DOHH2 (cell line): ENCODE data around the gene TLE2.
A peak's percentile ranks its signal among the peaks of the same experiment; 100 is the strongest.

Experiments used
- H3F3A ChIP-seq: fragments of 200-600 bp; sonication (generic), shearing (Covaris generic); 2 replicates; pipeline ENCODE4 v1.6.0; 2016; ENCODE audit warnings: antibody characterized with exemption, mild to moderate bottlenecking; ENCODE audit not compliant: control insufficient read depth, insufficient read depth
- H3K27ac ChIP-seq: fragments of 200-600 bp; sonication (generic); 2 replicates; pipeline ENCODE4 v1.5.1; 2014; ENCODE audit warnings: low read depth, mild to moderate bottlenecking, low read length, moderate library complexity
- H3K27me3 ChIP-seq: fragments of 200-600 bp; sonication (generic); 2 replicates; pipeline ENCODE4 v1.6.1; 2014; ENCODE audit warnings: mild to moderate bottlenecking, low read length, mixed read lengths; ENCODE audit not compliant: control insufficient read depth
- H3K36me3 ChIP-seq: fragments of 200-600 bp; sonication (generic); 2 replicates; pipeline ENCODE4 v1.6.1; 2014; ENCODE audit warnings: mild to moderate bottlenecking, low read length, moderate library complexity, mixed read lengths; ENCODE audit not compliant: control insufficient read depth
- H3K4me1 ChIP-seq: fragments of 200-600 bp; sonication (generic); 2 replicates; pipeline ENCODE4 v1.6.1; 2014; ENCODE audit warnings: mild to moderate bottlenecking, low read length, mixed read lengths; ENCODE audit not compliant: control insufficient read depth
- H3K4me2 ChIP-seq: fragments of 200-600 bp; sonication (generic); 2 replicates; pipeline ENCODE4 v1.6.0; 2014; ENCODE audit warnings: mild to moderate bottlenecking, low read length, moderate library complexity
- H3K4me3 ChIP-seq: fragments of 200-600 bp; sonication (generic); 2 replicates; pipeline ENCODE4 v1.5.1; 2014; ENCODE audit warnings: mild to moderate bottlenecking, low read length, mixed read lengths
- H3K79me2 ChIP-seq: fragments of 200-600 bp; sonication (generic); 2 replicates; pipeline ENCODE4 v1.6.1; 2014; ENCODE audit warnings: mild to moderate bottlenecking, low read length, mixed read lengths; ENCODE audit not compliant: control insufficient read depth
- H3K9me2 ChIP-seq: fragments of 200-600 bp; sonication (generic); replicated peaks from 2 replicates; pipeline ENCODE4 v1.6.1; 2014; ENCODE audit warnings: mild to moderate bottlenecking, low read length, mixed read lengths; ENCODE audit not compliant: control insufficient read depth
- H3K9me3 ChIP-seq: fragments of 200-600 bp; sonication (generic); 2 replicates; pipeline ENCODE4 v1.6.1; 2014; ENCODE audit warnings: antibody characterized with exemption, low read length, mixed read lengths; ENCODE audit not compliant: control insufficient read depth, insufficient read depth
- H4K20me1 ChIP-seq: fragments of 200-600 bp; sonication (generic); 2 replicates; pipeline ENCODE4 v1.6.0; 2014; ENCODE audit warnings: low read depth, mild to moderate bottlenecking, antibody characterized with exemption, low read length, moderate library complexity; ENCODE audit not compliant: control insufficient read depth, insufficient read depth
- CTCF ChIP-seq: fragments of 200-600 bp; sonication (generic); IDR thresholded peaks from one replicate; pipeline ENCODE4 v1.5.1; 2014; ENCODE audit warnings: antibody characterized with exemption, mild to moderate bottlenecking, low read depth, low read length; ENCODE audit not compliant: poor library complexity, severe bottlenecking
- EZH2phosphoT487 ChIP-seq: fragments of 200-600 bp; sonication (generic); IDR thresholded peaks from 2 replicates; pipeline ENCODE4 v1.6.1; 2017; ENCODE audit warnings: borderline replicate concordance, mild to moderate bottlenecking, antibody characterized with exemption, low read length, moderate library complexity, mixed read lengths

The TLE2 gene

GRCh38 chr19:3047496-3048189 is 18.6 kb upstream of the TLE2 start:
- Histone ChIP-seq H4K20me1 (no peaks in the 10 kb centered on the region), H3K9me2 (no peaks in the 10 kb centered on the region), H3K4me1 (peaks cover 12% of the 10 kb centered on the region), H3K79me2 (no peaks in the 10 kb centered on the region), H3K4me2 (peak overlapping the region; percentile 44), H3K4me3 (peak overlapping the region; percentile 39; the same call in 1 of the 2 replicates), H3K9me3 (no peaks in the 10 kb centered on the region), H3K27me3 (peaks cover 11% of the 10 kb centered on the region; the same call in 1 of the 2 replicates), H3F3A (peaks cover 8% of the 10 kb centered on the region), H3K36me3 (no peaks in the 10 kb centered on the region; the same call in 1 of the 2 replicates), H3K27ac (no peak overlapping the region)
- TF ChIP-seq CTCF (no peak), EZH2phosphoT487 (no peak)

GRCh38 chr19:3046698-3047495 is 17.8 kb upstream of the TLE2 start:
- Histone ChIP-seq H3K4me2 (peak overlapping the region; percentile 44; the same call in 1 of the 2 replicates), H3K79me2 (no peaks in the 10 kb centered on the region), H3K4me3 (no peak overlapping the region), H3K36me3 (no peaks in the 10 kb centered on the region), H3K4me1 (peaks cover 15% of the 10 kb centered on the region), H3K9me2 (no peaks in the 10 kb centered on the region), H3K9me3 (no peaks in the 10 kb centered on the region), H4K20me1 (no peaks in the 10 kb centered on the region), H3F3A (peaks cover 5% of the 10 kb centered on the region; the same call in 1 of the 2 replicates), H3K27ac (no peak overlapping the region), H3K27me3 (peaks cover 11% of the 10 kb centered on the region; the same call in 1 of the 2 replicates)
- TF ChIP-seq EZH2phosphoT487 (no peak), CTCF (no peak)

- no peaks in the 10 kb centered on the region for H3K79me2 ChIP-seq
- no peak overlapping the region for H3K4me3 ChIP-seq
- no peak overlapping the region for H3K4me2 ChIP-seq
Observed at GRCh38 chr19:3045885-3046697, 17.0 kb upstream of the TLE2 start.

More at GRCh38 chr19:3045885-3046697, 17.0 kb upstream of the TLE2 start:
- Histone ChIP-seq H3K4me1 (peaks cover 15% of the 10 kb centered on the region), H3K9me3 (no peaks in the 10 kb centered on the region), H3F3A (0 out of 2 replicates have a peak, but pooled peaks cover 5% of the 10 kb centered on the region), H3K36me3 (no peaks in the 10 kb centered on the region), H3K27ac (no peak overlapping the region), H3K27me3 (peaks cover 11% of the 10 kb centered on the region; the same call in 1 of the 2 replicates), H4K20me1 (no peaks in the 10 kb centered on the region), H3K9me2 (no peaks in the 10 kb centered on the region)
- TF ChIP-seq EZH2phosphoT487 (no peak), CTCF (no peak)
